Measurements from ENCODE around the gene TRAK1. TPM values are rescaled to one million over a fixed set of nuclear protein-coding genes. Genes with fewer than 3 reads are reported as not detected.

The TRAK1 gene
- total RNA-seq, 1 experiment from 2014 or later = 41.0 TPM

DNA sequence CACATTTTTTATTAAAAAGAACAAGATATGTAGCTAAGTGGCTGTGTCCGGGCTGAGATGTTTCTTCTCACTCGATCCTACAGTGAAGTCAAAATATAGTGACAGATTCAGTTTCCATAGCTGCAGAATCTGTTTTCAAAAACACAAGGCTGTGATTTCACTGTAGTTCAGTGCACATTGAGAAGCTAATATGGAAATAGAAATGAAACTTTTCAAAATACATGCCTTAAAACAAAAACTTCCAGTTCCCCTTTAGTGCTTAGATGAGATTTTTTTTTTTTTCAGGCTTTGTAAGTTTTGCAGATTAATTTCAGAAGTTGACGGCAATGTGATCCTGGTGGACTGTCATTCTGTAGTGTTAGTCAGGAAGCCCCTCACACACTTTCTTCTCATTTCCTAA is 23.8 kb upstream of the TRAK1 start:
- ChIA-PET CTCF (interaction anchor here (1.7 kb wide), 1 partner anchor 124 kb away, joined by 5 read pairs; no protein-coding TSS in a partner anchor), POLR2A (no interaction called here)
- DNase-seq (ENCODE audit: low spot score) (no peak), ATAC-seq (no peak)
- H3K4me3 Mint-ChIP-seq = no peak overlapping the region
- H3K27me3 Mint-ChIP-seq (ENCODE audit: low read depth) = no peaks in the 10 kb centered on the region
- H3K9me3 Mint-ChIP-seq = no peaks in the 10 kb centered on the region
- H3K27ac Mint-ChIP-seq = peak overlapping the region; percentile 93
- peaks cover 57% of the 10 kb centered on the region for H3K4me1 Mint-ChIP-seq
- no peaks in the 10 kb centered on the region for H3K36me3 Mint-ChIP-seq
- TF ChIP-seq, protein P1, sequence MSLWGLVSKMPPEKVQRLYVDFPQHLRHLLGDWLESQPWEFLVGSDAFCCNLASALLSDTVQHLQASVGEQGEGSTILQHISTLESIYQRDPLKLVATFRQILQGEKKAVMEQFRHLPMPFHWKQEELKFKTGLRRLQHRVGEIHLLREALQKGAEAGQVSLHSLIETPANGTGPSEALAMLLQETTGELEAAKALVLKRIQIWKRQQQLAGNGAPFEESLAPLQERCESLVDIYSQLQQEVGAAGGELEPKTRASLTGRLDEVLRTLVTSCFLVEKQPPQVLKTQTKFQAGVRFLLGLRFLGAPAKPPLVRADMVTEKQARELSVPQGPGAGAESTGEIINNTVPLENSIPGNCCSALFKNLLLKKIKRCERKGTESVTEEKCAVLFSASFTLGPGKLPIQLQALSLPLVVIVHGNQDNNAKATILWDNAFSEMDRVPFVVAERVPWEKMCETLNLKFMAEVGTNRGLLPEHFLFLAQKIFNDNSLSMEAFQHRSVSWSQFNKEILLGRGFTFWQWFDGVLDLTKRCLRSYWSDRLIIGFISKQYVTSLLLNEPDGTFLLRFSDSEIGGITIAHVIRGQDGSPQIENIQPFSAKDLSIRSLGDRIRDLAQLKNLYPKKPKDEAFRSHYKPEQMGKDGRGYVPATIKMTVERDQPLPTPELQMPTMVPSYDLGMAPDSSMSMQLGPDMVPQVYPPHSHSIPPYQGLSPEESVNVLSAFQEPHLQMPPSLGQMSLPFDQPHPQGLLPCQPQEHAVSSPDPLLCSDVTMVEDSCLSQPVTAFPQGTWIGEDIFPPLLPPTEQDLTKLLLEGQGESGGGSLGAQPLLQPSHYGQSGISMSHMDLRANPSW (CRISPR knock-in tag; conservative IDR thresholded peaks at IDR 0.05; ENCODE audit: low read depth) = no peak
- TF ChIP-seq HMGA2 (CRISPR knock-in tag; IDR thresholded peaks at IDR 0.05) (no peak), CBFB (CRISPR knock-in tag; IDR thresholded peaks at IDR 0.05; ENCODE audit: low read depth) (no peak), ZNF317 (CRISPR knock-in tag; IDR thresholded peaks at IDR 0.05; ENCODE audit: borderline replicate concordance, low read depth) (no peak)

DNA sequence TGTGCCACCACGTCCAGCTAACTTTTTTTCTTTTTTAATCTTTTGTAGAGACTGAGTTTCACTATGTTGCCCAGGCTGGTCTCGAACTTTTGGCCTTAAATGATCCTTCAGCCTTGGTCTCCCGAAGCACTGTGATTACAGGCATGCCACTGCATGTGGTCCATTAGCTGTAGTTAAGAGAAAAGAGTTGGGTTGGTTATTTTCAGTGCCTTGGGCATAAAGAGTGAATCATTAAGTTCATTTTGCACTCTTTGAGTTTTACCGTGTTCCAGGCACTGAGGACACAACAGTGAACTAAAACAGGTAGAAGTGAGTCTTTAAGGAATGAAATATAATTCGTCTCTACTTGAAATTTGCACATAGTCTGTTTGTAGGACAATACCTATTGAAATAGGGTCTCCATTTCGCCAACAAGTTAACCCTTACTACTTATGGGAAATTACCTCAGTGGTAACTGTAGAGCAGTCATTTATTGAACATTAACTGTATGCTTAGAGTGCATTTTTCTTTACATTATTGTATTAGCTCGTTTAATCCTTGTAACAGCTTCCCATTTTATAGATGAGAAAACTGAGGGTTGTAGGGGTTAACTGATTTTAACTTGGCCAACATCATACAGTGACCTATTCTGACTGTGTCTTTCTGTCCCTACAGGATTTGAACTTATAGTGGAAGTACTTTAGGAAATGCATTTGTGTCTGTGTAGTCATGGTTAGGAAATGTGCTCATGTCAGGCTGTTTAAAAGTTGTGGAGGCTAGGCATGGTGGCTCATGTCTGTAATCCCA is 22.7 kb upstream of the TRAK1 start:
- Mint-ChIP-seq H3K9me3 (no peaks in the 10 kb centered on the region), H3K27ac (peak overlapping the region; percentile 85), H3K4me3 (no peak overlapping the region), H3K27me3 (ENCODE audit: low read depth) (no peaks in the 10 kb centered on the region), H3K36me3 (no peaks in the 10 kb centered on the region), H3K4me1 (peaks cover 55% of the 10 kb centered on the region)
- TF ChIP-seq, protein P2, sequence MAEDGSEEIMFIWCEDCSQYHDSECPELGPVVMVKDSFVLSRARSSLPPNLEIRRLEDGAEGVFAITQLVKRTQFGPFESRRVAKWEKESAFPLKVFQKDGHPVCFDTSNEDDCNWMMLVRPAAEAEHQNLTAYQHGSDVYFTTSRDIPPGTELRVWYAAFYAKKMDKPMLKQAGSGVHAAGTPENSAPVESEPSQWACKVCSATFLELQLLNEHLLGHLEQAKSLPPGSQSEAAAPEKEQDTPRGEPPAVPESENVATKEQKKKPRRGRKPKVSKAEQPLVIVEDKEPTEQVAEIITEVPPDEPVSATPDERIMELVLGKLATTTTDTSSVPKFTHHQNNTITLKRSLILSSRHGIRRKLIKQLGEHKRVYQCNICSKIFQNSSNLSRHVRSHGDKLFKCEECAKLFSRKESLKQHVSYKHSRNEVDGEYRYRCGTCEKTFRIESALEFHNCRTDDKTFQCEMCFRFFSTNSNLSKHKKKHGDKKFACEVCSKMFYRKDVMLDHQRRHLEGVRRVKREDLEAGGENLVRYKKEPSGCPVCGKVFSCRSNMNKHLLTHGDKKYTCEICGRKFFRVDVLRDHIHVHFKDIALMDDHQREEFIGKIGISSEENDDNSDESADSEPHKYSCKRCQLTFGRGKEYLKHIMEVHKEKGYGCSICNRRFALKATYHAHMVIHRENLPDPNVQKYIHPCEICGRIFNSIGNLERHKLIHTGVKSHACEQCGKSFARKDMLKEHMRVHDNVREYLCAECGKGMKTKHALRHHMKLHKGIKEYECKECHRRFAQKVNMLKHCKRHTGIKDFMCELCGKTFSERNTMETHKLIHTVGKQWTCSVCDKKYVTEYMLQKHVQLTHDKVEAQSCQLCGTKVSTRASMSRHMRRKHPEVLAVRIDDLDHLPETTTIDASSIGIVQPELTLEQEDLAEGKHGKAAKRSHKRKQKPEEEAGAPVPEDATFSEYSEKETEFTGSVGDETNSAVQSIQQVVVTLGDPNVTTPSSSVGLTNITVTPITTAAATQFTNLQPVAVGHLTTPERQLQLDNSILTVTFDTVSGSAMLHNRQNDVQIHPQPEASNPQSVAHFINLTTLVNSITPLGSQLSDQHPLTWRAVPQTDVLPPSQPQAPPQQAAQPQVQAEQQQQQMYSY (CRISPR knock-in tag; IDR thresholded peaks at IDR 0.05) = no peak
- TF ChIP-seq NFE2L1 (CRISPR knock-in tag; IDR thresholded peaks at IDR 0.05) = no peak
- TF ChIP-seq, protein P3, sequence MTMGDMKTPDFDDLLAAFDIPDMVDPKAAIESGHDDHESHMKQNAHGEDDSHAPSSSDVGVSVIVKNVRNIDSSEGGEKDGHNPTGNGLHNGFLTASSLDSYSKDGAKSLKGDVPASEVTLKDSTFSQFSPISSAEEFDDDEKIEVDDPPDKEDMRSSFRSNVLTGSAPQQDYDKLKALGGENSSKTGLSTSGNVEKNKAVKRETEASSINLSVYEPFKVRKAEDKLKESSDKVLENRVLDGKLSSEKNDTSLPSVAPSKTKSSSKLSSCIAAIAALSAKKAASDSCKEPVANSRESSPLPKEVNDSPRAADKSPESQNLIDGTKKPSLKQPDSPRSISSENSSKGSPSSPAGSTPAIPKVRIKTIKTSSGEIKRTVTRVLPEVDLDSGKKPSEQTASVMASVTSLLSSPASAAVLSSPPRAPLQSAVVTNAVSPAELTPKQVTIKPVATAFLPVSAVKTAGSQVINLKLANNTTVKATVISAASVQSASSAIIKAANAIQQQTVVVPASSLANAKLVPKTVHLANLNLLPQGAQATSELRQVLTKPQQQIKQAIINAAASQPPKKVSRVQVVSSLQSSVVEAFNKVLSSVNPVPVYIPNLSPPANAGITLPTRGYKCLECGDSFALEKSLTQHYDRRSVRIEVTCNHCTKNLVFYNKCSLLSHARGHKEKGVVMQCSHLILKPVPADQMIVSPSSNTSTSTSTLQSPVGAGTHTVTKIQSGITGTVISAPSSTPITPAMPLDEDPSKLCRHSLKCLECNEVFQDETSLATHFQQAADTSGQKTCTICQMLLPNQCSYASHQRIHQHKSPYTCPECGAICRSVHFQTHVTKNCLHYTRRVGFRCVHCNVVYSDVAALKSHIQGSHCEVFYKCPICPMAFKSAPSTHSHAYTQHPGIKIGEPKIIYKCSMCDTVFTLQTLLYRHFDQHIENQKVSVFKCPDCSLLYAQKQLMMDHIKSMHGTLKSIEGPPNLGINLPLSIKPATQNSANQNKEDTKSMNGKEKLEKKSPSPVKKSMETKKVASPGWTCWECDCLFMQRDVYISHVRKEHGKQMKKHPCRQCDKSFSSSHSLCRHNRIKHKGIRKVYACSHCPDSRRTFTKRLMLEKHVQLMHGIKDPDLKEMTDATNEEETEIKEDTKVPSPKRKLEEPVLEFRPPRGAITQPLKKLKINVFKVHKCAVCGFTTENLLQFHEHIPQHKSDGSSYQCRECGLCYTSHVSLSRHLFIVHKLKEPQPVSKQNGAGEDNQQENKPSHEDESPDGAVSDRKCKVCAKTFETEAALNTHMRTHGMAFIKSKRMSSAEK (CRISPR knock-in tag; IDR thresholded peaks at IDR 0.05; ENCODE audit: borderline replicate concordance) = no peak
- TF ChIP-seq CBFB (CRISPR knock-in tag; IDR thresholded peaks at IDR 0.05; ENCODE audit: low read depth) = no peak
- TF ChIP-seq FOXP1 (CRISPR knock-in tag; IDR thresholded peaks at IDR 0.05; ENCODE audit: borderline replicate concordance) = no peak
- CTCF ChIA-PET = interaction anchor here (1.1 kb wide), 1 partner anchor 31 kb away, joined by 3 read pairs; no protein-coding TSS in a partner anchor
- POLR2A ChIA-PET = no interaction called here
- no peak for DNase-seq (ENCODE audit: low spot score)
- ATAC-seq = no peak

DNA sequence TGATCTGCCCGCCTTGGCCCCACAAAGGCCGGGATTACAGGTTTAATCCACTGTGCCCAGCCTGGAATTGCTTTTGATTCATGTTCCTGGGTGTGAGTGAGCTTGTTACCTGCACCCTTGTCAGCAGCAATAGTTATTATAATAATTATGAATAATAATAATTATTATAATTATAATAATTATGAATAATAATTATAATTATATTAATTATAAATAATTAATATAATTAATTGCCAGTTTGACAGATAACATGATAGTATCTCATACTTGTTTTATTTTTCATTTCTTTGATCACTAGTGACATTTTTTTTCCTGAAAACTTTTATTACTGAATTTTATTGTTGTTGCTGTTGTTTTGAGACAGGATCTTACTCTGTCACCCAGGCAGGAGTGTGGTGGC is 21.1 kb upstream of the TRAK1 start:
- Mint-ChIP-seq H3K4me1 (peaks cover 49% of the 10 kb centered on the region), H3K9me3 (no peaks in the 10 kb centered on the region), H3K36me3 (no peaks in the 10 kb centered on the region), H3K4me3 (no peak overlapping the region), H3K27ac (peak overlapping the region; percentile 35; the same call in 1 of the 2 replicates), H3K27me3 (ENCODE audit: low read depth) (no peaks in the 10 kb centered on the region)
- no peak for DNase-seq (ENCODE audit: low spot score)
- ChIA-PET CTCF (no interaction called here), POLR2A (no interaction called here)
- ATAC-seq = no peak
- TF ChIP-seq, protein P4, sequence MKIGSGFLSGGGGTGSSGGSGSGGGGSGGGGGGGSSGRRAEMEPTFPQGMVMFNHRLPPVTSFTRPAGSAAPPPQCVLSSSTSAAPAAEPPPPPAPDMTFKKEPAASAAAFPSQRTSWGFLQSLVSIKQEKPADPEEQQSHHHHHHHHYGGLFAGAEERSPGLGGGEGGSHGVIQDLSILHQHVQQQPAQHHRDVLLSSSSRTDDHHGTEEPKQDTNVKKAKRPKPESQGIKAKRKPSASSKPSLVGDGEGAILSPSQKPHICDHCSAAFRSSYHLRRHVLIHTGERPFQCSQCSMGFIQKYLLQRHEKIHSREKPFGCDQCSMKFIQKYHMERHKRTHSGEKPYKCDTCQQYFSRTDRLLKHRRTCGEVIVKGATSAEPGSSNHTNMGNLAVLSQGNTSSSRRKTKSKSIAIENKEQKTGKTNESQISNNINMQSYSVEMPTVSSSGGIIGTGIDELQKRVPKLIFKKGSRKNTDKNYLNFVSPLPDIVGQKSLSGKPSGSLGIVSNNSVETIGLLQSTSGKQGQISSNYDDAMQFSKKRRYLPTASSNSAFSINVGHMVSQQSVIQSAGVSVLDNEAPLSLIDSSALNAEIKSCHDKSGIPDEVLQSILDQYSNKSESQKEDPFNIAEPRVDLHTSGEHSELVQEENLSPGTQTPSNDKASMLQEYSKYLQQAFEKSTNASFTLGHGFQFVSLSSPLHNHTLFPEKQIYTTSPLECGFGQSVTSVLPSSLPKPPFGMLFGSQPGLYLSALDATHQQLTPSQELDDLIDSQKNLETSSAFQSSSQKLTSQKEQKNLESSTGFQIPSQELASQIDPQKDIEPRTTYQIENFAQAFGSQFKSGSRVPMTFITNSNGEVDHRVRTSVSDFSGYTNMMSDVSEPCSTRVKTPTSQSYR (CRISPR knock-in tag; IDR thresholded peaks at IDR 0.05) = no peak
- TF ChIP-seq, protein P5, sequence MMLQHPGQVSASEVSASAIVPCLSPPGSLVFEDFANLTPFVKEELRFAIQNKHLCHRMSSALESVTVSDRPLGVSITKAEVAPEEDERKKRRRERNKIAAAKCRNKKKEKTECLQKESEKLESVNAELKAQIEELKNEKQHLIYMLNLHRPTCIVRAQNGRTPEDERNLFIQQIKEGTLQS (CRISPR knock-in tag; conservative IDR thresholded peaks at IDR 0.05) = no peak
- TF ChIP-seq CBFB (CRISPR knock-in tag; IDR thresholded peaks at IDR 0.05; ENCODE audit: low read depth) (no peak), ZNF232 (CRISPR knock-in tag; IDR thresholded peaks at IDR 0.05) (no peak), HMGA2 (CRISPR knock-in tag; IDR thresholded peaks at IDR 0.05) (peak; percentile 94; the same call in 1 of the 2 replicates), SMAD3 (CRISPR knock-in tag; IDR thresholded peaks at IDR 0.05; ENCODE audit: borderline replicate concordance) (no peak), JUN (CRISPR knock-in tag; IDR thresholded peaks at IDR 0.05) (no peak)
- TF ChIP-seq, protein P6, sequence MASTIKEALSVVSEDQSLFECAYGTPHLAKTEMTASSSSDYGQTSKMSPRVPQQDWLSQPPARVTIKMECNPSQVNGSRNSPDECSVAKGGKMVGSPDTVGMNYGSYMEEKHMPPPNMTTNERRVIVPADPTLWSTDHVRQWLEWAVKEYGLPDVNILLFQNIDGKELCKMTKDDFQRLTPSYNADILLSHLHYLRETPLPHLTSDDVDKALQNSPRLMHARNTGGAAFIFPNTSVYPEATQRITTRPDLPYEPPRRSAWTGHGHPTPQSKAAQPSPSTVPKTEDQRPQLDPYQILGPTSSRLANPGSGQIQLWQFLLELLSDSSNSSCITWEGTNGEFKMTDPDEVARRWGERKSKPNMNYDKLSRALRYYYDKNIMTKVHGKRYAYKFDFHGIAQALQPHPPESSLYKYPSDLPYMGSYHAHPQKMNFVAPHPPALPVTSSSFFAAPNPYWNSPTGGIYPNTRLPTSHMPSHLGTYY (CRISPR knock-in tag; IDR thresholded peaks at IDR 0.05) = no peak
